Fibroblast of villous mesenchyme (primary cell): Measurements from ENCODE around the gene LCN6. TPM values are rescaled to one million over a fixed set of nuclear protein-coding genes. Genes with fewer than 3 reads are reported as not detected.

Experiments
- DNase-seq: peaks from one replicate; pipeline ENCODE4 v3.0.0-alpha.2; 2010; ENCODE audit warnings: low read depth
- H3K4me3 ChIP-seq: 2 replicates; pipeline ENCODE4 v1.5.1; 2011; ENCODE audit warnings: low read depth, mild to moderate bottlenecking, low read length
- total RNA-seq: library from RNA; depleted of rRNA; stranded (reverse); fragments of >200 nt; gene quantifications from 2 replicates; pipeline ENCODE4 v1.2.3, GENCODE V29; 2012
- TF ChIP-seq, protein P1 (sequence below): IDR thresholded peaks from 2 replicates; pipeline ENCODE4 v1.5.1; 2012; ENCODE audit warnings: low read depth, mild to moderate bottlenecking, low read length; ENCODE audit not compliant: insufficient read depth

Gene LCN6
- total RNA-seq, 1 donor: not detected

GRCh38 chr9:136740971-136741882 is 7.1 kb downstream of the LCN6 start:
- DNase-seq: peak; percentile 46
- no peak overlapping the region for H3K4me3 ChIP-seq
- TF ChIP-seq, protein P1, sequence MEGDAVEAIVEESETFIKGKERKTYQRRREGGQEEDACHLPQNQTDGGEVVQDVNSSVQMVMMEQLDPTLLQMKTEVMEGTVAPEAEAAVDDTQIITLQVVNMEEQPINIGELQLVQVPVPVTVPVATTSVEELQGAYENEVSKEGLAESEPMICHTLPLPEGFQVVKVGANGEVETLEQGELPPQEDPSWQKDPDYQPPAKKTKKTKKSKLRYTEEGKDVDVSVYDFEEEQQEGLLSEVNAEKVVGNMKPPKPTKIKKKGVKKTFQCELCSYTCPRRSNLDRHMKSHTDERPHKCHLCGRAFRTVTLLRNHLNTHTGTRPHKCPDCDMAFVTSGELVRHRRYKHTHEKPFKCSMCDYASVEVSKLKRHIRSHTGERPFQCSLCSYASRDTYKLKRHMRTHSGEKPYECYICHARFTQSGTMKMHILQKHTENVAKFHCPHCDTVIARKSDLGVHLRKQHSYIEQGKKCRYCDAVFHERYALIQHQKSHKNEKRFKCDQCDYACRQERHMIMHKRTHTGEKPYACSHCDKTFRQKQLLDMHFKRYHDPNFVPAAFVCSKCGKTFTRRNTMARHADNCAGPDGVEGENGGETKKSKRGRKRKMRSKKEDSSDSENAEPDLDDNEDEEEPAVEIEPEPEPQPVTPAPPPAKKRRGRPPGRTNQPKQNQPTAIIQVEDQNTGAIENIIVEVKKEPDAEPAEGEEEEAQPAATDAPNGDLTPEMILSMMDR: no peak

- TF ChIP-seq, protein P1: no peak
- no peak overlapping the region for H3K4me3 ChIP-seq
Measured at GRCh38 chr9:136740491-136740890, 7.8 kb downstream of the LCN6 start.

GRCh38 chr9:136740069-136740468 is 8.3 kb downstream of the LCN6 start:
- TF ChIP-seq, protein P1: no peak
- no peak overlapping the region for H3K4me3 ChIP-seq
- DNase-seq: no peak

More at GRCh38 chr9:136740491-136740890, 7.8 kb downstream of the LCN6 start:
- no peak for DNase-seq

DNA sequence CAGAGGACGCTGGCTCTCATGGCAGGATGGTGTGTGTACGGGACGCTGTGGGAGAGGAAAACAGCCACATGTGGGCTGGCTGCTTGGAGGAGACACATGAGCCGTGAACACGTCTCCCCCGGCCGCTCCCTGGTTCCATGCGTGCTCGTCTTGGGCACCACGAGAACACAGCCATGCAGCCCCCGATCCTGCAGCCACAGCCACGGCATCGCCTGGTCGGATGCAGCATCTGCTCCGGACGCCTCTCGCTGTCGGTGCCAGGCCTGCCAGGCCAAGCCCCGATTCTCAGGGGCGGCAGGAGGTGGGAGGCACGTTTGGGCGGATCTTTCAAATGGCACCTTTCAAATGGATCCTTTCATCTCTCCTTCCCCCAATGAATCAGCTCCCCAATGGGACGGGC is 8.8 kb downstream of the LCN6 start:
- H3K4me3 ChIP-seq: no peak overlapping the region
- DNase-seq: no peak
- TF ChIP-seq, protein P1: no peak

- H3K4me3 ChIP-seq: no peak overlapping the region
- no peak for DNase-seq
- TF ChIP-seq, protein P1: no peak
Measured at GRCh38 chr9:136738960-136739359, 9.4 kb downstream of the LCN6 start.

DNA sequence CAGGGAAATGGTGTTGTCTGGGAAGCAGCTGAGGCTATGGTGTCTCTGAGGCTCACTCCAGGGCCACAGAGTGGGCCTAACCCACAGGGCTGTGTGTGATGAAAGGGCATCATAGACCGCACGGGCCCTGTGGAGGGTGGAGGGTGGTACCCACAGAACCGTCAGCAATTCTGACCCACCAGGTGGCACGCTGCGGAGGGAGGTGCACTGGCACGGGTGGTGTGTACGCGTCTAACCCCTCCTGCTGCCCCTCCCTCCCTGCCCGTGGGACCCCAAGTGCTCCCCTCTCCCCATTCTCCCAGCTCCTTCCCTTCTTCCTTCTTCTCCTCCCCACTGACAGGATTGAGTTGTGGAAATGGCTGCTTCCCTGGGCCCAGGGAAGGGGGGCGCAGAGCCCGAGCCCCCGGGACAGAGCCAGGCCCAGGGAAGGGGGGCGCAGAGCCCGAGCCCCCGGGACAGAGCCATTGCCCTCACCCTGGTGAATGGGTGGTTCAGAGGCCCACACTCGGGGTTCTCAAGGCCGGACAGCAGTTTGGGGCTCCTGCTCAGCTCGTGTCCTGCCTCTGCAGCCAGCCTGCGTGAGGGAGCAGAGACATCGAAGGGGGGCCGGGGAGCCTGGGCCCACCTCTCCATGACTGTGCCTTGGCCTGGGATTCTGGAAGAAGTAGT is 12.4 kb downstream of the LCN6 start:
- TF ChIP-seq, protein P1: no peak
- no peak for DNase-seq
- H3K4me3 ChIP-seq: no peak overlapping the region
